ENCODE results near the gene NUTM1.

- TF ChIP-seq CTCF (IDR thresholded peaks at IDR 0.05) (no peak), POLR2A (IDR thresholded peaks at IDR 0.05) (peak in 3 of 4 donors; percentile 54 to 56 (median 56))
Observed at GRCh38 chr15:34318277-34319079, 24.6 kb upstream of the NUTM1 start.
